IMR-90 (cell line): Measurements from ENCODE around the gene PTX4.

Experiments
- BHLHE40 ChIP-seq: fragments of 150-350 bp; IDR thresholded peaks from 2 replicates; pipeline ENCODE4 v1.6.1; 2016; ENCODE audit warnings: mild to moderate bottlenecking, low read depth, low read length
- CEBPB ChIP-seq: IDR thresholded peaks from 2 replicates; pipeline ENCODE4 v1.6.1; 2012; ENCODE audit warnings: low read depth, low read length, improper control_type of control experiment
- ELK1 ChIP-seq: fragments of 150-350 bp; IDR thresholded peaks from 2 replicates; pipeline ENCODE4 v1.6.1; 2016; ENCODE audit warnings: low read depth, mild to moderate bottlenecking, low read length, moderate library complexity, borderline replicate concordance
- MAFK ChIP-seq: IDR thresholded peaks from 2 replicates; pipeline ENCODE4 v1.6.1; 2012; ENCODE audit warnings: low read depth, low read length, improper control_type of control experiment
- MXI1 ChIP-seq: IDR thresholded peaks from 2 replicates; pipeline ENCODE4 v1.6.1; 2012; ENCODE audit warnings: low read depth, mild to moderate bottlenecking, low read length, moderate library complexity, borderline replicate concordance
- POLR2A ChIP-seq: IDR thresholded peaks from 2 replicates; pipeline ENCODE4 v1.6.1; 2012; ENCODE audit warnings: mild to moderate bottlenecking, low read depth, low read length
- RAD21 ChIP-seq: IDR thresholded peaks from 2 replicates; pipeline ENCODE4 v1.6.1; 2012; ENCODE audit warnings: low read length, improper control_type of control experiment
- RCOR1 ChIP-seq: IDR thresholded peaks from 2 replicates; pipeline ENCODE4 v1.6.1; 2012; ENCODE audit warnings: mild to moderate bottlenecking, low read length, improper control_type of control experiment; ENCODE audit not compliant: insufficient replicate concordance
- RFX5 ChIP-seq: IDR thresholded peaks from 2 replicates; pipeline ENCODE4 v1.8.0; 2012; ENCODE audit warnings: low read depth, mild to moderate bottlenecking, low read length, moderate library complexity
- SMC3 ChIP-seq: fragments of 150-350 bp; IDR thresholded peaks from 2 replicates; pipeline ENCODE4 v1.6.1; 2016; ENCODE audit warnings: low read depth, mild to moderate bottlenecking, antibody characterized with exemption, low read length, moderate library complexity
- TF ChIP-seq, protein P1 (sequence below): conservative IDR thresholded peaks from 2 replicates; pipeline ENCODE4 v1.5.1; 2012; ENCODE audit warnings: mild to moderate bottlenecking, low read depth, low read length, improper control_type of control experiment

DNA sequence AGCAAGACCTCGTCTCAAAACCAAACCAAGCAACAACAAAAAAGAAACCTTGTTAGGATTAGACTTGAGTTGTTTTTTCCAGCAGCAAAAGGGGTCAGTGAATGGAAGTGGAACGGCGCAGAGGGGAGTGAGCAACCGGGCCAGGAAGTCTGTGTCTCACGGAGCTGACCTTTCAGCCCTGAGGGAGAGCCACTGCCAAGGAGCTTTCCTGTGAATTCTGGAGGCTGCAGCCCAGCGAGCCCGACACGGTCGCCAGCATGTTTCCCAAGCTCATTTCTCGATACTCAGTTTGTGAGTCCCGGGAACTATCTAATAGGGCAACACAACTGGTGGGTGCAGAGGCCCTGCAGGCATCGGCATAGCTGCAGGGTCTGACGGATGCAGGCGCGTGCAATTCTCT lies 24.0 kb upstream of the PTX4 start:
- no peak for TF ChIP-seq ELK1
- TF ChIP-seq, protein P1, sequence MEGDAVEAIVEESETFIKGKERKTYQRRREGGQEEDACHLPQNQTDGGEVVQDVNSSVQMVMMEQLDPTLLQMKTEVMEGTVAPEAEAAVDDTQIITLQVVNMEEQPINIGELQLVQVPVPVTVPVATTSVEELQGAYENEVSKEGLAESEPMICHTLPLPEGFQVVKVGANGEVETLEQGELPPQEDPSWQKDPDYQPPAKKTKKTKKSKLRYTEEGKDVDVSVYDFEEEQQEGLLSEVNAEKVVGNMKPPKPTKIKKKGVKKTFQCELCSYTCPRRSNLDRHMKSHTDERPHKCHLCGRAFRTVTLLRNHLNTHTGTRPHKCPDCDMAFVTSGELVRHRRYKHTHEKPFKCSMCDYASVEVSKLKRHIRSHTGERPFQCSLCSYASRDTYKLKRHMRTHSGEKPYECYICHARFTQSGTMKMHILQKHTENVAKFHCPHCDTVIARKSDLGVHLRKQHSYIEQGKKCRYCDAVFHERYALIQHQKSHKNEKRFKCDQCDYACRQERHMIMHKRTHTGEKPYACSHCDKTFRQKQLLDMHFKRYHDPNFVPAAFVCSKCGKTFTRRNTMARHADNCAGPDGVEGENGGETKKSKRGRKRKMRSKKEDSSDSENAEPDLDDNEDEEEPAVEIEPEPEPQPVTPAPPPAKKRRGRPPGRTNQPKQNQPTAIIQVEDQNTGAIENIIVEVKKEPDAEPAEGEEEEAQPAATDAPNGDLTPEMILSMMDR: no peak
- no peak for TF ChIP-seq RFX5
- TF ChIP-seq MXI1: no peak
- TF ChIP-seq RCOR1: no peak
- no peak for TF ChIP-seq CEBPB
- TF ChIP-seq RAD21: no peak
- no peak for TF ChIP-seq POLR2A
- TF ChIP-seq SMC3: no peak
- no peak for TF ChIP-seq BHLHE40
- no peak for TF ChIP-seq MAFK
